GM12878 (cell line): ENCODE results near the gene NAA38. TPM values are rescaled to one million over a fixed set of nuclear protein-coding genes. Genes with fewer than 3 reads are reported as not detected.
A peak's percentile ranks its signal among the peaks of the same experiment; 100 is the strongest.

Experiments
- BACH1 ChIP-seq: fragments of 450-650 bp; IDR thresholded peaks from 2 replicates; pipeline ENCODE4 v1.6.1; 2017; ENCODE audit warnings: mild to moderate bottlenecking, borderline replicate concordance
- BHLHE40 ChIP-seq, 2 experiments: fragments of 450-650 bp in 1 of 2; IDR thresholded peaks; 2 replicates each; pipeline ENCODE4 v1.6.1; 2011 to 2017; ENCODE audit warnings: low read depth in 2 of 2, borderline replicate concordance in 1 of 2, improper control_type of control experiment in 1 of 2, low read length in 1 of 2, mild to moderate bottlenecking in 1 of 2
- BMI1 ChIP-seq: fragments of 450-650 bp; IDR thresholded peaks from 2 replicates; pipeline ENCODE4 v1.6.1; 2016; ENCODE audit warnings: mild to moderate bottlenecking, moderate library complexity, borderline replicate concordance
- EGR1 ChIP-seq, 2 experiments: IDR thresholded peaks; 1 replicate in 1 of 2; 2 replicates in 1 of 2; pipeline ENCODE4 v1.6.1; 2011 to 2012; ENCODE audit warnings: low read depth in 2 of 2, low read length in 2 of 2, borderline replicate concordance in 1 of 2, mild to moderate bottlenecking in 1 of 2, moderate library complexity in 1 of 2
- ETV6 ChIP-seq, 2 experiments: fragments of 450-650 bp in 1 of 2; IDR thresholded peaks in 1 of 2; conservative IDR thresholded peaks in 1 of 2; 2 replicates each; pipeline ENCODE4 v1.6.1; 2014; ENCODE audit warnings: antibody characterized with exemption in 1 of 2, borderline replicate concordance in 1 of 2, low read depth in 1 of 2, mild to moderate bottlenecking in 1 of 2, moderate library complexity in 1 of 2
- MEF2A ChIP-seq: IDR thresholded peaks from 2 replicates; pipeline ENCODE4 v1.6.1; 2011; ENCODE audit warnings: low read depth, mild to moderate bottlenecking, low read length, moderate library complexity; ENCODE audit not compliant: insufficient read depth
- MYB ChIP-seq: fragments of 150-350 bp; IDR thresholded peaks from 2 replicates; pipeline ENCODE4 v1.6.1; 2014; ENCODE audit warnings: mild to moderate bottlenecking, low read depth, low read length, borderline replicate concordance
- NBN ChIP-seq: fragments of 450-650 bp; IDR thresholded peaks from 2 replicates; pipeline ENCODE4 v1.6.1; 2016
- RAD21 ChIP-seq: IDR thresholded peaks from 2 replicates; pipeline ENCODE4 v1.6.1; 2011; ENCODE audit warnings: mild to moderate bottlenecking, low read depth, low read length, moderate library complexity; ENCODE audit not compliant: insufficient read depth
- RELA ChIP-seq: fragments of 450-650 bp; IDR thresholded peaks from 2 replicates; pipeline ENCODE4 v1.8.0; 2014; ENCODE audit warnings: borderline replicate concordance; ENCODE audit not compliant: partially characterized antibody
- TCF12 ChIP-seq: IDR thresholded peaks from 2 replicates; pipeline ENCODE4 v1.6.1; 2011; ENCODE audit warnings: low read depth, mild to moderate bottlenecking, low read length
- YY1 ChIP-seq: IDR thresholded peaks from 2 replicates; pipeline ENCODE4 v1.6.1; 2011; ENCODE audit warnings: low read depth, mild to moderate bottlenecking, low read length
- polyA plus RNA-seq, 11 experiments: library from polyadenylated mRNA; depleted of rRNA in 4 of 11; unstranded in 6 of 11; stranded (reverse) in 5 of 11; fragments of >200 nt; fragmentation: Nextera tagmentation in 4 of 11; fragmentation: Illumina TruSeq in 1 of 11; extraction: Ambion mirVana in 4 of 11; extraction: Trizol in 1 of 11; gene quantifications; 1 replicate in 1 of 11; 2 replicates in 10 of 11; pipeline versions ENCODE4 v1.2.1 to v1.2.3, GENCODE V29; 2011 to 2016; ENCODE audit warnings: inconsistent platforms in 2 of 11, missing spikeins in 2 of 11, low read depth in 1 of 11
- total RNA-seq, 4 experiments: library from RNA; depleted of rRNA in 3 of 4; stranded (reverse); fragments of >200 nt in 3 of 4; fragmentation: Illumina TruSeq in 1 of 4; extraction: Trizol in 1 of 4; gene quantifications; 2 replicates each; pipeline versions ENCODE4 v1.2.1 to v1.2.3, GENCODE V29; 2013 to 2021
- TF ChIP-seq, protein P1 (sequence below): fragments of 450-650 bp; IDR thresholded peaks from 2 replicates; pipeline ENCODE4 v1.6.1; 2016; ENCODE audit warnings: mild to moderate bottlenecking
- TF ChIP-seq, protein P2 (sequence below), 3 experiments: IDR thresholded peaks in 2 of 3; conservative IDR thresholded peaks in 1 of 3; 2 replicates each; pipeline ENCODE4 v1.5.1; 2011; ENCODE audit warnings: low read depth in 3 of 3, low read length in 3 of 3, mild to moderate bottlenecking in 3 of 3, control low read depth in 2 of 3, moderate library complexity in 2 of 3, inconsistent platforms in 1 of 3, mixed read lengths in 1 of 3; ENCODE audit not compliant: control insufficient read depth in 2 of 3, insufficient read depth in 1 of 3; ENCODE audit errors: extremely low read depth in 1 of 3
- TF ChIP-seq, protein P3 (sequence below): fragments of 450-650 bp; conservative IDR thresholded peaks from 2 replicates; pipeline ENCODE4 v1.6.1; 2017; ENCODE audit warnings: mild to moderate bottlenecking, moderate library complexity
- TF ChIP-seq, protein P4 (sequence below): fragments of 450-650 bp; IDR thresholded peaks from 2 replicates; pipeline ENCODE4 v1.6.1; 2014; ENCODE audit warnings: mild to moderate bottlenecking

Gene NAA38
- total and polyA plus RNA-seq, 10 of the 15 experiments (the other 5 are each of a cell fraction or from before 2014, with no cell fraction given), result 31.5 to 337 (median 215) TPM

DNA sequence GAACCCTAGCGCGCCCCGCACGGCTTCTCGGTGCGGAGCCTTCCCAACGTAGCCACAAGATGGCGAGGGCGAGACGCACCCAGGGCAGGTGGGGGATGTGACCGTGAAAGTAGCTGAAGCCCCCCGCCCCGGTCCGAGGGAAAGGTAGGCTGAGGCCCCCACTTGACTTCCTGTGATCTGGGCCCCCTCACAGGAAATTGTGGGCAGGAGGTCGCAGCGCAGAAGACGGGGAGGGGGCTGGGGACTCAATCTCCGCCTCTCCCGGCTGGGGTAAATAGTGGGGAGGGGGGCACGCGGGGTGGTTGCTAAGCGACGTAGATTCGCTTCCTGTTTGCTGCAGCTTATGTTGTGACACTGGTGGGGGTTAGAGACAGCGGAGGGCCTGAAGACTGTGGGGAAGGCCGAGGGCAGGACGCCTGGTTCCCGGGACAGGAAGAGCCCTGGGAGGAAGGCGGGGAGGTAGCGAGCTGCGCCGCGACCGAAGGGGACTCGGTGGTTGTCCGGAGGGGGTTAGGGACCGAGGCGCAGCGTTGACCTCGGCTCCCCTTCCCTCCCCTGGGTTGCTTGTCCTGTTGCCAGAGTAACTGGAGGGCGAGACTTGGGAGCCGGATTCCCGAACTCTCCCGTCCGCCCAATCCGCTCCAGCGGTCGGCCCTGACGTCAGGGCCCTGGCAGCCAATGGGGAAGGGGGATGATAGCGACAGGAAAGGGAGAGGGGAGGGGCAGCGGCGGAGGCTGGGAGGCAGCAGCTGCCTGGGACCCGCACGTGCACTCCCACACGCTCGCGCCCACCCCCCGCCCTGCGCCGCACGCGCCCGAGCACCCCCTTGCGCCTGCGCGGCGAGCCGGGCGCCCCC is 22.2 kb downstream of the NAA38 start (continued):
- TF ChIP-seq, protein P1, sequence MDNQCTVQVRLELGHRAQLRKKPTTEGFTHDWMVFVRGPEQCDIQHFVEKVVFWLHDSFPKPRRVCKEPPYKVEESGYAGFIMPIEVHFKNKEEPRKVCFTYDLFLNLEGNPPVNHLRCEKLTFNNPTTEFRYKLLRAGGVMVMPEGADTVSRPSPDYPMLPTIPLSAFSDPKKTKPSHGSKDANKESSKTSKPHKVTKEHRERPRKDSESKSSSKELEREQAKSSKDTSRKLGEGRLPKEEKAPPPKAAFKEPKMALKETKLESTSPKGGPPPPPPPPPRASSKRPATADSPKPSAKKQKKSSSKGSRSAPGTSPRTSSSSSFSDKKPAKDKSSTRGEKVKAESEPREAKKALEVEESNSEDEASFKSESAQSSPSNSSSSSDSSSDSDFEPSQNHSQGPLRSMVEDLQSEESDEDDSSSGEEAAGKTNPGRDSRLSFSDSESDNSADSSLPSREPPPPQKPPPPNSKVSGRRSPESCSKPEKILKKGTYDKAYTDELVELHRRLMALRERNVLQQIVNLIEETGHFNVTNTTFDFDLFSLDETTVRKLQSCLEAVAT, result 0 out of 2 replicates have a peak, but pooled peaks have one; percentile 55
- TF ChIP-seq BACH1 (peak; percentile 23; the same call in 1 of the 2 replicates), RAD21 (peak; percentile 78), EGR1 (IDR thresholded peaks at IDR 0.05; ENCODE audit: borderline replicate concordance in 1 of 2, low read depth in 2 of 2, low read length in 2 of 2) (peak in 1 of 2 experiments; percentile 78; a peak in 2 of 3 replicates), ETV6 (conservative IDR thresholded peaks at IDR 0.05 in 1 of 2, IDR thresholded peaks at IDR 0.05 in 1 of 2; ENCODE audit: borderline replicate concordance in 1 of 2, low read depth in 1 of 2) (no peak), MEF2A (no peak), BHLHE40 (IDR thresholded peaks at IDR 0.05; ENCODE audit: borderline replicate concordance in 1 of 2, low read depth in 2 of 2, low read length in 1 of 2) (peak; percentile 100), BMI1 (peak; percentile 90), RELA (peak; percentile 54), NBN (peak; percentile 70), TCF12 (peak; percentile 96), MYB (0 out of 2 replicates have a peak, but pooled peaks have one; percentile 15), YY1 (peak; percentile 41; the same call in 1 of the 2 replicates)
- TF ChIP-seq, protein P2, sequence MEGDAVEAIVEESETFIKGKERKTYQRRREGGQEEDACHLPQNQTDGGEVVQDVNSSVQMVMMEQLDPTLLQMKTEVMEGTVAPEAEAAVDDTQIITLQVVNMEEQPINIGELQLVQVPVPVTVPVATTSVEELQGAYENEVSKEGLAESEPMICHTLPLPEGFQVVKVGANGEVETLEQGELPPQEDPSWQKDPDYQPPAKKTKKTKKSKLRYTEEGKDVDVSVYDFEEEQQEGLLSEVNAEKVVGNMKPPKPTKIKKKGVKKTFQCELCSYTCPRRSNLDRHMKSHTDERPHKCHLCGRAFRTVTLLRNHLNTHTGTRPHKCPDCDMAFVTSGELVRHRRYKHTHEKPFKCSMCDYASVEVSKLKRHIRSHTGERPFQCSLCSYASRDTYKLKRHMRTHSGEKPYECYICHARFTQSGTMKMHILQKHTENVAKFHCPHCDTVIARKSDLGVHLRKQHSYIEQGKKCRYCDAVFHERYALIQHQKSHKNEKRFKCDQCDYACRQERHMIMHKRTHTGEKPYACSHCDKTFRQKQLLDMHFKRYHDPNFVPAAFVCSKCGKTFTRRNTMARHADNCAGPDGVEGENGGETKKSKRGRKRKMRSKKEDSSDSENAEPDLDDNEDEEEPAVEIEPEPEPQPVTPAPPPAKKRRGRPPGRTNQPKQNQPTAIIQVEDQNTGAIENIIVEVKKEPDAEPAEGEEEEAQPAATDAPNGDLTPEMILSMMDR (IDR thresholded peaks at IDR 0.05 in 2 of 3, conservative IDR thresholded peaks at IDR 0.05 in 1 of 3; ENCODE audit: control insufficient read depth in 2 of 3, extremely low read depth in 1 of 3, insufficient read depth in 1 of 3, low read depth in 3 of 3, low read length in 3 of 3), result peak; percentile 82 to 87 (median 85)
- TF ChIP-seq, protein P3, sequence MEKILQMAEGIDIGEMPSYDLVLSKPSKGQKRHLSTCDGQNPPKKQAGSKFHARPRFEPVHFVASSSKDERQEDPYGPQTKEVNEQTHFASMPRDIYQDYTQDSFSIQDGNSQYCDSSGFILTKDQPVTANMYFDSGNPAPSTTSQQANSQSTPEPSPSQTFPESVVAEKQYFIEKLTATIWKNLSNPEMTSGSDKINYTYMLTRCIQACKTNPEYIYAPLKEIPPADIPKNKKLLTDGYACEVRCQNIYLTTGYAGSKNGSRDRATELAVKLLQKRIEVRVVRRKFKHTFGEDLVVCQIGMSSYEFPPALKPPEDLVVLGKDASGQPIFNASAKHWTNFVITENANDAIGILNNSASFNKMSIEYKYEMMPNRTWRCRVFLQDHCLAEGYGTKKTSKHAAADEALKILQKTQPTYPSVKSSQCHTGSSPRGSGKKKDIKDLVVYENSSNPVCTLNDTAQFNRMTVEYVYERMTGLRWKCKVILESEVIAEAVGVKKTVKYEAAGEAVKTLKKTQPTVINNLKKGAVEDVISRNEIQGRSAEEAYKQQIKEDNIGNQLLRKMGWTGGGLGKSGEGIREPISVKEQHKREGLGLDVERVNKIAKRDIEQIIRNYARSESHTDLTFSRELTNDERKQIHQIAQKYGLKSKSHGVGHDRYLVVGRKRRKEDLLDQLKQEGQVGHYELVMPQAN, result peak; percentile 92; the same call in 1 of the 2 replicates
- TF ChIP-seq, protein P4, sequence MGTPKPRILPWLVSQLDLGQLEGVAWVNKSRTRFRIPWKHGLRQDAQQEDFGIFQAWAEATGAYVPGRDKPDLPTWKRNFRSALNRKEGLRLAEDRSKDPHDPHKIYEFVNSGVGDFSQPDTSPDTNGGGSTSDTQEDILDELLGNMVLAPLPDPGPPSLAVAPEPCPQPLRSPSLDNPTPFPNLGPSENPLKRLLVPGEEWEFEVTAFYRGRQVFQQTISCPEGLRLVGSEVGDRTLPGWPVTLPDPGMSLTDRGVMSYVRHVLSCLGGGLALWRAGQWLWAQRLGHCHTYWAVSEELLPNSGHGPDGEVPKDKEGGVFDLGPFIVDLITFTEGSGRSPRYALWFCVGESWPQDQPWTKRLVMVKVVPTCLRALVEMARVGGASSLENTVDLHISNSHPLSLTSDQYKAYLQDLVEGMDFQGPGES, result no peak
